ENCODE results near the gene TXNRD1. TPM values are rescaled to one million over a fixed set of nuclear protein-coding genes. Genes with fewer than 3 reads are reported as not detected.
"Not testable (repeated sequence)": the region's sequence is repeated elsewhere in the genome, so short reads cannot be mapped to it uniquely, and the experiment has no call there.

The TXNRD1 gene
- total and polyA plus RNA-seq, 7 donors: 55.9 to 188 (median 121) TPM

GRCh38 chr12:104290855-104291254 lies 75.3 kb downstream of the TXNRD1 start:
- no peak for DNase-seq
- no peaks in the 10 kb centered on the region for H3K9me3 ChIP-seq
- H3K27ac ChIP-seq: peak overlapping the region in 1 of 4 donors; percentile 98
- H3K36me3 ChIP-seq: peaks cover 11 to 47% (median 19%) of the 10 kb centered on the region in 4 donors
- intact Hi-C loops (cut with DNase I): no loop called here
- peaks cover 0 to 67% (median 64%) of the 10 kb centered on the region in 4 donors for H3K4me1 ChIP-seq
- H3K27me3 ChIP-seq: no peaks in the 10 kb centered on the region
- no peak overlapping the region for H3K4me3 ChIP-seq
- 98% methylated on average over 5 of the region's 5 CpGs for WGBS, 2 donors
- no peak for TF ChIP-seq POLR2A (IDR thresholded peaks at IDR 0.05)
- TF ChIP-seq EP300 (IDR thresholded peaks at IDR 0.05): no peak

GRCh38 chr12:104291867-104292524 lies 76.4 kb downstream of the TXNRD1 start:
- DNase-seq: no peak
- Histone ChIP-seq H3K4me3 (no peak overlapping the region), H3K4me1 (peaks cover 0 to 71% (median 65%) of the 10 kb centered on the region in 4 donors), H3K27me3 (no peaks in the 10 kb centered on the region), H3K9me3 (no peaks in the 10 kb centered on the region), H3K36me3 (peaks cover 11 to 58% (median 19%) of the 10 kb centered on the region in 4 donors), H3K27ac (peak overlapping the region in 2 of 4 donors; percentile 38 to 48)
- intact Hi-C loops (cut with DNase I): no loop called here
- WGBS, 2 donors: 90 to 91% methylated on average over 5 of the region's 5 CpGs
- TF ChIP-seq CTCF (IDR thresholded peaks at IDR 0.05): no peak
- no peak for TF ChIP-seq EP300 (IDR thresholded peaks at IDR 0.05)

- intact Hi-C loops (cut with DNase I): no loop called here
- peaks cover 0 to 82% (median 75%) of the 10 kb centered on the region in 4 donors for H3K4me1 ChIP-seq
- TF ChIP-seq CTCF (IDR thresholded peaks at IDR 0.05) (no peak), POLR2AphosphoS5 (IDR thresholded peaks at IDR 0.05) (no peak), EP300 (IDR thresholded peaks at IDR 0.05) (no peak)
- no peaks in the 10 kb centered on the region for H3K27me3 ChIP-seq
- H3K9me3 ChIP-seq: no peaks in the 10 kb centered on the region
- WGBS, 2 donors: 97% methylated on average over 12 of the region's 12 CpGs
- no peak overlapping the region for H3K4me3 ChIP-seq
- H3K27ac ChIP-seq: peak overlapping the region; percentile 10 to 64 (median 40)
- DNase-seq: no peak
- H3K36me3 ChIP-seq: peaks cover 11 to 58% (median 19%) of the 10 kb centered on the region in 4 donors
These were observed 77.6 kb downstream of the TXNRD1 start for GRCh38 chr12:104292872-104293794.

- H3K36me3 ChIP-seq: peaks cover 11 to 58% (median 19%) of the 10 kb centered on the region in 4 donors
- H3K27me3 ChIP-seq; H3K4me3 ChIP-seq; intact Hi-C loops (cut with DNase I); H3K9me3 ChIP-seq: not testable (repeated sequence)
- peaks cover 0 to 86% (median 84%) of the 10 kb centered on the region in 4 donors for H3K4me1 ChIP-seq
- peak; percentile 71 for DNase-seq
- H3K27ac ChIP-seq: peak overlapping the region in 3 of 4 donors; percentile 31 to 64 (median 48)
- WGBS, 2 donors: 83 to 88% methylated on average over 16 of the region's 17 CpGs
These were observed 78.7 kb downstream of the TXNRD1 start for GRCh38 chr12:104294158-104294859.

GRCh38 chr12:104294927-104295668 lies 79.5 kb downstream of the TXNRD1 start:
- no peak for DNase-seq
- H3K4me1 ChIP-seq: peaks cover 0 to 85% (median 83%) of the 10 kb centered on the region in 4 donors
- WGBS, 2 donors: 66 to 80% methylated on average over 9 of the region's 9 CpGs
- H3K9me3 ChIP-seq: no peaks in the 10 kb centered on the region
- intact Hi-C loops (cut with DNase I): no loop called here
- peaks cover 11 to 58% (median 19%) of the 10 kb centered on the region in 4 donors for H3K36me3 ChIP-seq
- TF ChIP-seq CTCF (IDR thresholded peaks at IDR 0.05) (no peak), POLR2A (IDR thresholded peaks at IDR 0.05) (no peak), EP300 (IDR thresholded peaks at IDR 0.05) (no peak), POLR2AphosphoS5 (IDR thresholded peaks at IDR 0.05) (no peak)
- no peak overlapping the region for H3K4me3 ChIP-seq
- peak overlapping the region in 3 of 4 donors; percentile 31 to 64 (median 48) for H3K27ac ChIP-seq
- H3K27me3 ChIP-seq: no peaks in the 10 kb centered on the region
